Measurements from ENCODE around the gene TSHZ2. TPM values are rescaled to one million over a fixed set of nuclear protein-coding genes. Genes with fewer than 3 reads are reported as not detected.
A peak's percentile ranks its signal among the peaks of the same experiment; 100 is the strongest.

The TSHZ2 gene
- total and polyA plus RNA-seq, 9 of the 15 experiments (the other 6 are each of a cell fraction or from before 2014, with no cell fraction given) = 0.03 to 0.20 (median 0.05) TPM; not detected in 4

- TF ChIP-seq, protein P1, sequence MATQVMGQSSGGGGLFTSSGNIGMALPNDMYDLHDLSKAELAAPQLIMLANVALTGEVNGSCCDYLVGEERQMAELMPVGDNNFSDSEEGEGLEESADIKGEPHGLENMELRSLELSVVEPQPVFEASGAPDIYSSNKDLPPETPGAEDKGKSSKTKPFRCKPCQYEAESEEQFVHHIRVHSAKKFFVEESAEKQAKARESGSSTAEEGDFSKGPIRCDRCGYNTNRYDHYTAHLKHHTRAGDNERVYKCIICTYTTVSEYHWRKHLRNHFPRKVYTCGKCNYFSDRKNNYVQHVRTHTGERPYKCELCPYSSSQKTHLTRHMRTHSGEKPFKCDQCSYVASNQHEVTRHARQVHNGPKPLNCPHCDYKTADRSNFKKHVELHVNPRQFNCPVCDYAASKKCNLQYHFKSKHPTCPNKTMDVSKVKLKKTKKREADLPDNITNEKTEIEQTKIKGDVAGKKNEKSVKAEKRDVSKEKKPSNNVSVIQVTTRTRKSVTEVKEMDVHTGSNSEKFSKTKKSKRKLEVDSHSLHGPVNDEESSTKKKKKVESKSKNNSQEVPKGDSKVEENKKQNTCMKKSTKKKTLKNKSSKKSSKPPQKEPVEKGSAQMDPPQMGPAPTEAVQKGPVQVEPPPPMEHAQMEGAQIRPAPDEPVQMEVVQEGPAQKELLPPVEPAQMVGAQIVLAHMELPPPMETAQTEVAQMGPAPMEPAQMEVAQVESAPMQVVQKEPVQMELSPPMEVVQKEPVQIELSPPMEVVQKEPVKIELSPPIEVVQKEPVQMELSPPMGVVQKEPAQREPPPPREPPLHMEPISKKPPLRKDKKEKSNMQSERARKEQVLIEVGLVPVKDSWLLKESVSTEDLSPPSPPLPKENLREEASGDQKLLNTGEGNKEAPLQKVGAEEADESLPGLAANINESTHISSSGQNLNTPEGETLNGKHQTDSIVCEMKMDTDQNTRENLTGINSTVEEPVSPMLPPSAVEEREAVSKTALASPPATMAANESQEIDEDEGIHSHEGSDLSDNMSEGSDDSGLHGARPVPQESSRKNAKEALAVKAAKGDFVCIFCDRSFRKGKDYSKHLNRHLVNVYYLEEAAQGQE (IDR thresholded peaks at IDR 0.05; ENCODE audit: borderline replicate concordance) = no peak
- TF ChIP-seq, protein P1 (CRISPR knock-in tag; IDR thresholded peaks at IDR 0.05; ENCODE audit: low read depth) = no peak
- TF ChIP-seq SRSF1 (IDR thresholded peaks at IDR 0.05; ENCODE audit: low read depth, low read length) = no peak
- no peak for TF ChIP-seq NCOA1 (IDR thresholded peaks at IDR 0.05; ENCODE audit: low read depth)
- peak; percentile 17; the same call in 1 of the 2 replicates for TF ChIP-seq CBFA2T2 (conservative IDR thresholded peaks at IDR 0.05)
- peak; percentile 58 for TF ChIP-seq EGR1 (conservative IDR thresholded peaks at IDR 0.05)
- no peak for TF ChIP-seq TCFL5 (CRISPR knock-in tag; conservative IDR thresholded peaks at IDR 0.05)
- TF ChIP-seq ZBTB9 (CRISPR knock-in tag; IDR thresholded peaks at IDR 0.05) = no peak
- TF ChIP-seq MAFG (tag; conservative IDR thresholded peaks at IDR 0.05) = no peak
- TF ChIP-seq KAT8 (IDR thresholded peaks at IDR 0.05; ENCODE audit: low read depth) = no peak
- no peak for TF ChIP-seq ZNF253 (CRISPR knock-in tag; conservative IDR thresholded peaks at IDR 0.05)
- no peak for TF ChIP-seq ZNF217 (CRISPR knock-in tag; IDR thresholded peaks at IDR 0.05)
- no peak for TF ChIP-seq ARID2 (IDR thresholded peaks at IDR 0.05)
- TF ChIP-seq SMAD3 (CRISPR knock-in tag; conservative IDR thresholded peaks at IDR 0.05) = no peak
- no peak for TF ChIP-seq ATF4 (CRISPR knock-in tag; IDR thresholded peaks at IDR 0.05)
- no peak for TF ChIP-seq PYGO2 (tag; IDR thresholded peaks at IDR 0.05)
- TF ChIP-seq SMAD2 (IDR thresholded peaks at IDR 0.05; ENCODE audit: low read depth, low read length) = no peak
- no peak for TF ChIP-seq EP400 (IDR thresholded peaks at IDR 0.05)
- TF ChIP-seq MEF2A (IDR thresholded peaks at IDR 0.05; ENCODE audit: control insufficient read depth, low read depth, low read length) = no peak
- peak; percentile 35 to 47; a peak in 1 of 4 replicates for TF ChIP-seq NRF1 (conservative IDR thresholded peaks at IDR 0.05 in 1 of 2, IDR thresholded peaks at IDR 0.05 in 1 of 2)
Measured at GRCh38 chr20:53174454-53174853, 202.3 kb downstream of the TSHZ2 start (continued).
